ENCODE results near the gene AJM1.

DNA sequence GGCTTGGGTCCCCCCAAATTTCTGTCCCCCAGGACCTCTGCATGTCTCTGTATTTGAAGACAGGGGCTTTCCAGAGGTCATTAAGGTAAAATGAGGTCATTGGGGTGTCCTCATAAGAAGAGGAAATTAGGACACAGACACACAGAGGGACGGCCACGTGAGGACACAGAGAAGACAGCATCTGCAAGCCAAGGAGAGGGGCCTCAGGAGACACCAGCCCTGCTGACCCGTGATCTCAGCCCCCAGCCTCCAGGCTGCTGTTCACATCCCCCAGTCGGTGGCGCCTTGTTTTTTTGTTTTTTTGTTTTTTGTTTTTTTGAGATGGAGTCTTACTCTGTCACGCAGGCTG lies 47.3 kb upstream of the AJM1 start:
- TF ChIP-seq CTCF (IDR thresholded peaks at IDR 0.05; ENCODE audit: poor library complexity): no peak
- TF ChIP-seq EZH2 (IDR thresholded peaks at IDR 0.05; ENCODE audit: borderline replicate concordance): no peak
- TF ChIP-seq EZH2phosphoT487 (IDR thresholded peaks at IDR 0.05; ENCODE audit: low read depth, severe bottlenecking, unreplicated experiment): no peak

Data from hepatocyte (in vitro differentiated cells).